Cardiac muscle cell (in vitro differentiated cells and primary cell): ENCODE measurements around the gene TARS1. TPM values are rescaled to one million over a fixed set of nuclear protein-coding genes. Genes with fewer than 3 reads are reported as not detected.
A peak's percentile ranks its signal among the peaks of the same experiment; 100 is the strongest.

ENCODE experiments used
- DNase-seq, 2 donors: peaks; one replicate each; pipeline versions ENCODE4 v3.0.0 to v3.0.0-alpha.2; 2010 to 2017; ENCODE audit warnings: low read depth in 1 of 2, low spot score in 1 of 2
- H3K27ac ChIP-seq: fragments of 200-600 bp; sonication (generic); 2 replicates; pipeline ENCODE4 v1.5.1; 2016
- H3K27me3 ChIP-seq: fragments of 200-600 bp; sonication (generic); 2 replicates; pipeline ENCODE4 v1.6.0; 2016; ENCODE audit warnings: control low read depth
- H3K36me3 ChIP-seq: fragments of 200-600 bp; sonication (generic); 2 replicates; pipeline ENCODE4 v1.5.1; 2016; ENCODE audit warnings: control low read depth
- H3K4me1 ChIP-seq: fragments of 200-600 bp; sonication (generic); 2 replicates; pipeline ENCODE4 v1.8.1; 2017; ENCODE audit warnings: low read depth, mild to moderate bottlenecking, mixed run types
- H3K4me3 ChIP-seq: fragments of 200-600 bp; sonication (generic); 2 replicates; pipeline ENCODE4 v1.5.1; 2016; ENCODE audit warnings: mild to moderate bottlenecking
- H3K9me3 ChIP-seq: fragments of 200-600 bp; sonication (generic); 2 replicates; pipeline ENCODE4 v1.5.1; 2017; ENCODE audit warnings: low read depth, mild to moderate bottlenecking, control low read depth
- polyA plus RNA-seq: library from polyadenylated mRNA; unstranded; fragments of >200 nt; fragmentation: Nextera tagmentation; extraction: Ambion mirVana; gene quantifications from 2 replicates; pipeline ENCODE4 v1.2.1, GENCODE V29; 2016
- total RNA-seq: library from RNA; depleted of rRNA; stranded (reverse); fragments of >200 nt; gene quantifications from 2 replicates; pipeline ENCODE4 v1.2.3, GENCODE V29; 2016
- TF ChIP-seq, protein P1 (sequence below): IDR thresholded peaks from 2 replicates; pipeline ENCODE4 v1.5.1; 2012; ENCODE audit warnings: low read depth, mild to moderate bottlenecking, low read length

Gene TARS1
- total and polyA plus RNA-seq, 2 experiments from 2014 or later = 80.5 to 80.8 TPM

DNA sequence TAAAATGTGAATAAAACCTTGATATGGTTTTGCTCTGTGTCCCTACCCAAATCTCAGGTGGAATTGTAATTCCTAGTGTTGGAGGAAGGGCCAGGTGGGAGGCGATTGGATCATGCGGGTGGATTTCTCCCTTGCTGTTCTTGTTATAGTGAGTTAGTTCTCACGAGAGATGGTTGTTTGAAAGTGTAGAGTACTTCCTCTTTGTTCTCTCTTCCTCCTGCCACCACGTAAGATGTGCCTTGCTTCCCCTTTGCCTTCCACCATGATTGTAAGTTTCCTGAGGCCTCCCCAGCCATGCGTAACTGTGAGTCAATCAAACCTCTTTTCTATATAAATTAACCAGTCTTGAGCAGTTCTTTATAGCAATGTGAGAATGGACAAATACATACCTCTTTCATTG is 34.9 kb downstream of the TARS1 start:
- DNase-seq = no peak
- peaks cover 28% of the 10 kb centered on the region for H3K36me3 ChIP-seq
- H3K9me3 ChIP-seq = no peaks in the 10 kb centered on the region
- no peak overlapping the region for H3K27ac ChIP-seq
- TF ChIP-seq, protein P1, sequence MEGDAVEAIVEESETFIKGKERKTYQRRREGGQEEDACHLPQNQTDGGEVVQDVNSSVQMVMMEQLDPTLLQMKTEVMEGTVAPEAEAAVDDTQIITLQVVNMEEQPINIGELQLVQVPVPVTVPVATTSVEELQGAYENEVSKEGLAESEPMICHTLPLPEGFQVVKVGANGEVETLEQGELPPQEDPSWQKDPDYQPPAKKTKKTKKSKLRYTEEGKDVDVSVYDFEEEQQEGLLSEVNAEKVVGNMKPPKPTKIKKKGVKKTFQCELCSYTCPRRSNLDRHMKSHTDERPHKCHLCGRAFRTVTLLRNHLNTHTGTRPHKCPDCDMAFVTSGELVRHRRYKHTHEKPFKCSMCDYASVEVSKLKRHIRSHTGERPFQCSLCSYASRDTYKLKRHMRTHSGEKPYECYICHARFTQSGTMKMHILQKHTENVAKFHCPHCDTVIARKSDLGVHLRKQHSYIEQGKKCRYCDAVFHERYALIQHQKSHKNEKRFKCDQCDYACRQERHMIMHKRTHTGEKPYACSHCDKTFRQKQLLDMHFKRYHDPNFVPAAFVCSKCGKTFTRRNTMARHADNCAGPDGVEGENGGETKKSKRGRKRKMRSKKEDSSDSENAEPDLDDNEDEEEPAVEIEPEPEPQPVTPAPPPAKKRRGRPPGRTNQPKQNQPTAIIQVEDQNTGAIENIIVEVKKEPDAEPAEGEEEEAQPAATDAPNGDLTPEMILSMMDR = no peak
- H3K27me3 ChIP-seq = no peaks in the 10 kb centered on the region
- H3K4me3 ChIP-seq = no peak overlapping the region
- H3K4me1 ChIP-seq = no peaks in the 10 kb centered on the region

DNA sequence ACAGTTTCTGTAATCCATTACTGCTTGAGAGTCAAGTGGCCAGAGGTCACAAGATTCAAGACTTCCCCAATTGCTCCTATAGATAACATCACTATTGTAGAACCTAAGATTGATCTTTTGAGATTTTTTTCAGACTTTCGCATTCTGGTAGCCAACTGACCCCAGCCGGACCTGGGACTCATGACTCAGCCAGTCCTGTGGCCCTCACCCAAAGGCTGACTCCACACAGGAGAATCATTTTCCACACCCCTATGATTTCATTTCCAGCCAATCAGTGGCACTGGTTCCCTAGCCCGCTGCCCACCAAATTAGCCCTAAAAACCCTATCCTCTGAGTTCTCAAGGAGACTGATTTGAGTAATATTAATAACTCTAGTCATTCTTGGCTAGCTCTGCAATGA is 36.2 kb downstream of the TARS1 start:
- no peaks in the 10 kb centered on the region for H3K27me3 ChIP-seq

DNA sequence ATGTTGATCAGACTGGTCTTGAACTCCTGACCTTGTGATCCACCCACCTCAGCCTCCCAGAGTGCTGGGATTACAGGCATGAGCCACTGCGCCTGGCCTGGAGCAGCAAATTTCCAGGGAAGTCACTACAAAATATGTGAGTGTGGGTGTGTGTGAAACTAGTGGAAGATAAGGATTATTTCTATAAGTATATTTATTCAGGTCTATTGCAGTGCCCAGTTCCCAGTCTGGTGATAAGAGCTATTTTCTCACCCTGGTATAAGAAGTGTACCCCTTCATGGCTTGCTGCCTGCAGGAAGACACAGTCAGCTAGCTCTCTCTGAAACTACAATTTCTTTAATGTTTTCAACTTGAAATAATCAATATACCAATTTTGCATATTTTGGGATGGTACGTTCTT is 37.1 kb downstream of the TARS1 start:
- DNase-seq = no peak
- Histone ChIP-seq H3K36me3 (peaks cover 12% of the 10 kb centered on the region), H3K27me3 (no peaks in the 10 kb centered on the region), H3K27ac (no peak overlapping the region), H3K4me3 (no peak overlapping the region), H3K9me3 (no peaks in the 10 kb centered on the region), H3K4me1 (no peaks in the 10 kb centered on the region)
- TF ChIP-seq, protein P1 = no peak

More for the DNA sequence above, 36.2 kb downstream of the TARS1 start:
- H3K4me1 ChIP-seq = no peaks in the 10 kb centered on the region
- H3K36me3 ChIP-seq = peaks cover 16% of the 10 kb centered on the region
- H3K9me3 ChIP-seq = no peaks in the 10 kb centered on the region
- TF ChIP-seq, protein P1 = no peak
- H3K4me3 ChIP-seq = no peak overlapping the region
- DNase-seq = no peak
- H3K27ac ChIP-seq = no peak overlapping the region

DNA sequence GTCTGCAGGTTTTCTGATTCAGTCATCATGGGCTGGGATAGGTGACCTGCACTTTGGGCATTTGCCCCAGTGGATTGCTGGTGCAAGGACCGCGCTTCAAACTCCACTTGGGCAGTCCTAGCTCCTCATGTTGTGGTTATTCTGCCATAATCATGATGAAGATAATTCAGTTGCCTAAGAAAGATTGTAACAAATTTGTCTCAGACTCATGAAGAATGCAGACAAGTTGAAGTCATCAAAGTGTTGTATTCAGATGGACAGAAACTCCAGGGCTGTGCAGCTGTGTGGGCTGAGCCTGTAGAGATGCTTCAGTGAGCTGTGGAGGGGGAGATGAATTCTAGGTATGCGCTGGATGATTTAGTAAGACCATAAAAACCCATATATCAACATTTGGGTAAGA is 38.5 kb downstream of the TARS1 start:
- TF ChIP-seq, protein P1 = no peak
- DNase-seq = no peak
- no peaks in the 10 kb centered on the region for H3K27me3 ChIP-seq
- H3K9me3 ChIP-seq = no peaks in the 10 kb centered on the region
- H3K27ac ChIP-seq = no peak overlapping the region
- peaks cover 8% of the 10 kb centered on the region for H3K36me3 ChIP-seq
- H3K4me3 ChIP-seq = no peak overlapping the region
- H3K4me1 ChIP-seq = no peaks in the 10 kb centered on the region

DNA sequence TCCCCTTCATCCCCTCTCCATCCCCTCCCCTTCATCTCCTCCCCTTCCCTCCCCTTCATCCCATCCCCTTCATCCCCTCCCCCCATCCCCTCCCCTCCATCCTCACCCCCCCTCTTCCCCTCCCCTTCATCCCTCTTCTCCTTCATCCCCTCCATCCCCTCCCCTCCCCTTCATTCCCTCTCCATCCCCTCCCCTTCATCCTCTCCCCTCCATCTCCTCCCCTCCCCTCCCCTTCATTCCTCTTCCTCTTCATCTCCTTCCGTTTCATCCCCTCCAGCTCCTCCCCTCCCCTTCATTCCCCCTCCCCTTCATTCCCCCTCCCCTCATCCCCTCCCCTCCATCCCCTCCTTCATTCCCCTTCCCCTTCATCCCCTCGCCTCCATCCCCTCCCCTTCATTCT is 40.1 kb downstream of the TARS1 start:
- Histone ChIP-seq H3K27me3 (no peaks in the 10 kb centered on the region), H3K27ac (no peak overlapping the region), H3K4me1 (no peaks in the 10 kb centered on the region), H3K36me3 (peaks cover 5% of the 10 kb centered on the region), H3K4me3 (no peak overlapping the region), H3K9me3 (no peaks in the 10 kb centered on the region)
- TF ChIP-seq, protein P1 = no peak
- DNase-seq = no peak

DNA sequence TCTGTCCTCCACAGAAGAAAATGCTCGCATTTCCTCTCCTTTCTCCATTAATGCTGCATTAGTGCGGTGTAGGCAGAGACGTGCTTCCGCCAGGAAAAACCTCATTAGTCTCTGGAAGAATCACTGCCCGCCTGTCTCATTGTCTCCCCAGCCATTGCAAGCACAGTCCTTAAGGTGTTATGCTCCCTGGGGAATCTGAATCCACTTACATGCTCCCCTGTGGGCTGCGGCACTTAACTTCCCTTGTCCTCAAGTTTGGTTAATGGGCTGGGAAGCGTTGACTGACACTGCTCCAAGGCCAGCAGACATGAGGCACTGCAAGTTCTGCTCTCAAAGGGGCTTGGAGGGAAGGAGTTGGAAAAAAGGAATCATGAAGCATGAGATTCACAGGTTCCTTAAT is 41.6 kb downstream of the TARS1 start:
- no peak overlapping the region for H3K27ac ChIP-seq
- TF ChIP-seq, protein P1 = no peak

More for the DNA sequence above, 41.6 kb downstream of the TARS1 start:
- Histone ChIP-seq H3K36me3 (no peaks in the 10 kb centered on the region), H3K4me3 (no peak overlapping the region), H3K27me3 (no peaks in the 10 kb centered on the region), H3K4me1 (no peaks in the 10 kb centered on the region), H3K9me3 (no peaks in the 10 kb centered on the region)
- DNase-seq = peak in 1 of 2 donors; percentile 6
